RPMI8226 (cell line): Measurements from ENCODE around the gene SERPINB11.
"Not testable (repeated sequence)": the region's sequence is repeated elsewhere in the genome, so short reads cannot be mapped to it uniquely, and the experiment has no call there.

Experiments used
- DNase-seq: peaks from one replicate; pipeline ENCODE4 v3.0.0-alpha.2; 2015

SERPINB11 gene

DNA sequence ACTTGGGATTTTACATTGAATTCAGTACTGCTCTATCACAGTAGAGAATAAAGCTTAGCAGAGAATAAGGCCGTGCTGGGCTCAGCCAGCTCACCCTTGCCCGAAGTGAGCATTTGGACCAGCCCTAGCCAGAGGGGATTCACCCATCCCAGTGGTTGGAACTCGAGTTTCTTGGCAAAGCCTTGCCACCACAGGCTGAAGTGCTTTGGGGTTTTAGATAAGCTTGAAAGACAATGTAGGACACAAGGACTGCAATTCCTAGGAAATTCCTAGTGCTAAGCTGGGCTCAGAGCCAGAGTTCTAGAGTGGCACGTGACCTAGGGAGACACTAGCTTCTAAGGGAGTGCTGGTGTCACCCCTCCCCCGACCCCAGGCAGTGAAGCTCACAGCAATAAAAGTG is 28.0 kb downstream of the SERPINB11 start:
- DNase-seq, result no peak

DNA sequence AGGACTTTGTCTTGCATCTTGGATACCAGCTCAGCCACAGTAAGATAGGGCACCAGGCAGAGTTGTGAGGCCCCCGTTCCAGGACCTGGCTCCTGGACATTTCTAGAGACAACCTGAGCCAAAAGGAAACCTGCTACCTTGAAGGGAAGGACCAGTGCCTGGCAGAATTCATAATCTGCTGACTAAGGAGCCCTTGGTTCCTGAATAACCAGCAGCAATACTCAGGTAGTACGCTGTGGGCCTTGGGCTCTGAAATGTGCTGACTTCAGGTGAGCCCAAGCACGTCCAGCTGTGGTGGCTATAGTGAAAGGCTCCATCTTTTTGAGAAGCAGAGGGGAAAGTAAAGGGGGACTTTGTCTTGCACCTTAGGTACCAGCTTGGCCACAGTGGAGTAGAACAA is 28.5 kb downstream of the SERPINB11 start:
- DNase-seq, result no peak

GRCh38 chr18:63736876-63737275 is 34.1 kb downstream of the SERPINB11 start:
- DNase-seq, result no peak

GRCh38 chr18:63741769-63742168 is 39.0 kb downstream of the SERPINB11 start:
- no peak for DNase-seq

- DNase-seq, result no peak
These were observed 44.2 kb downstream of the SERPINB11 start for GRCh38 chr18:63747006-63747405.

DNA sequence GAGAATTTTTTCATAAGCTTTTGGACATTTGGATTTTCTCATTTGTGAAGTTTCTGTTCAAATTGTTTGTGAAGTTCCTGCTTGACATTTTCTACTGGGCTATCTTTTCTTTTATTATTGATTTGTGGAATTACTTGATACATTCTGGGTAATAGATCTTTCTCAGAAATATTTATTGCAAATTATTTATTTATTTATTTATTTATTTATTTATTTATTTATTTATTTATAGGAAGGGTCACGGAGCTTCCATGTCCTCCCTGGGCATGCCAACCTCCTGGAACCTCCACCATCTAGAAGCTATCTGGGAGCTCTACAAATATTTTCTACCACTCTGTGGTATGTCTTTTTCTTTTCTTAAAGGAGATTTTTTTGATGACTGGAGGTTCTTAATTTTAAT is 46.7 kb downstream of the SERPINB11 start:
- DNase-seq, result no peak

- DNase-seq, result no peak
These were observed 49.9 kb downstream of the SERPINB11 start for GRCh38 chr18:63752636-63753035.

- DNase-seq, result no peak
These were observed 50.9 kb downstream of the SERPINB11 start for GRCh38 chr18:63753676-63754075.

- DNase-seq, result no peak
These were observed 54.8 kb downstream of the SERPINB11 start for GRCh38 chr18:63757541-63757940.

GRCh38 chr18:63758615-63759240 is 56.0 kb downstream of the SERPINB11 start:
- no peak for DNase-seq

- DNase-seq, result not testable (repeated sequence)
These were observed 57.0 kb downstream of the SERPINB11 start for GRCh38 chr18:63759786-63760185.

- no peak for DNase-seq
These were observed 59.8 kb downstream of the SERPINB11 start for GRCh38 chr18:63762518-63762917.

DNA sequence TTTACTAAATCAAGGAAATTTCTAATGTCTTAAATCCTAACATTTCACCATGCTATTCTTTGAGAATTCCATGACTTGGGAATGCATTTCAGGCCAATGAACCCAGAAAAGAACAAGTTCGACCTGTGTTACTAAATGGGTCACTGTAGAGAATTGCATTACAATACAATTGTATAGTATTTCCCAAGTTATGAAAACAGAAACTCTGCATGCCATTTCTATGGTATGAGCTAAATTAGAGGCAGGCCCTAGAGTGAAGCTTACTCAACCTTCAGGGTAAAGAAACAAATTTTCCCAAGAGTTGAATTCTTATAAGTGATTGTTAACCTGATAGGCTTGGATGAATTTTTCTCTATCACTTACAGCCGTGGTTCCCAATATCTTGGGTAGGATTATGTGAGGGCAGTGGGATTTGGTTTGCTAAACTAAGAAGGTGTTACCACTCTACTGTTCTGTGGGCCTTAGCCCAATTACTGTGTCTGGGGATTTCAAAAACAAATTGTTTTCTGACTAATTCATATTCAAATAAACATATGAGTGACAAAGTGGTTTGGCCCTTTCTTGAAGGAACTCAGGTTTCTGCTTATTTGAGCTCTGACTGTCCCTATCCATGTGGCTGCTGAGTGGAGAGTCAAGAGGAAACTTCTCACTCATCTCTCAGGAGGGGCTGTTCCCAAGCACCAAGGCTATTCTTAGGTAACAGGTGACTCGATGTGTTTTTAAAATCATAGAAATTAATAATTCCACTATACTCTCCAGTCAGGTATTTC is 61.3 kb downstream of the SERPINB11 start:
- DNase-seq, result no peak

DNA sequence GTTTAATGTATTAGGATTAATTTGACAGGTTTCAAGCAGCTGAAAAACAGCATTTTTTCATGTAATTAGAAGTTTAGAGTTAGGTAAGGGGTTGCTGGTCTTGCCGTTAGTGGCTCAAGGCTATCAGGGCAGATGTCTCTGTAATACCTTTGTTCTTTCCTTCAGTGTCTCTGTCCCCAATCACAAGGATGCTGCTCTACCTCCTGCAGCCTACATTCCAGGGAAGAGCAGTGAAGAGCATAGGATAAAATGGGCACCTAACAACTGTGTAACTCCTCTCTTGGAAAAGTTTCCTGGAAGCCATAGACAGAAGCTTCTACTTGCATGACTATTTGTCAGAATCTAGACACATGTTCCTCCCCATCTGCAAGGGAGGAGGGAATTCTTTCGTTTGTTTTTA is 63.1 kb downstream of the SERPINB11 start:
- no peak for DNase-seq
